22Rv1 (cell line): ENCODE results near the gene AIP.

Experiments used
- CTCF ChIP-seq: fragments of 450-650 bp; IDR thresholded peaks from 2 replicates; pipeline ENCODE4 v1.5.1; 2017; ENCODE audit warnings: mild to moderate bottlenecking
- ZFX ChIP-seq: fragments of 450-650 bp; IDR thresholded peaks from 2 replicates; pipeline ENCODE4 v1.6.1; 2017; ENCODE audit warnings: antibody characterized with exemption, borderline replicate concordance

- no peak for TF ChIP-seq CTCF
- TF ChIP-seq ZFX: no peak
These were observed 50.1 kb downstream of the AIP start for GRCh38 chr11:67532889-67533288.
